Right lobe of liver (tissue), 4 donors: ENCODE results near the gene SLC44A5.

ENCODE experiments used
- POLR2A ChIP-seq: fragments of 450-650 bp; IDR thresholded peaks from one replicate; pipeline ENCODE4 v1.6.1; 2017; ENCODE audit warnings: antibody characterized with exemption, mild to moderate bottlenecking
- TF ChIP-seq, protein P1 (sequence below), 4 donors: fragments of 200-600 bp in 3 of 4; fragments of 450-650 bp in 1 of 4; IDR thresholded peaks; one replicate each; pipeline versions ENCODE4 v1.5.1 to v1.8.0; 2016 to 2022; ENCODE audit warnings: antibody characterized with exemption in 4 of 4, mild to moderate bottlenecking in 2 of 4
- donor health status: DM: no; HTN: no; CAD: no.
- donor health status: DM: no; HTN: no; CAD: no.
- donor health status: DM: no; HTN: yes; CAD: no.

DNA sequence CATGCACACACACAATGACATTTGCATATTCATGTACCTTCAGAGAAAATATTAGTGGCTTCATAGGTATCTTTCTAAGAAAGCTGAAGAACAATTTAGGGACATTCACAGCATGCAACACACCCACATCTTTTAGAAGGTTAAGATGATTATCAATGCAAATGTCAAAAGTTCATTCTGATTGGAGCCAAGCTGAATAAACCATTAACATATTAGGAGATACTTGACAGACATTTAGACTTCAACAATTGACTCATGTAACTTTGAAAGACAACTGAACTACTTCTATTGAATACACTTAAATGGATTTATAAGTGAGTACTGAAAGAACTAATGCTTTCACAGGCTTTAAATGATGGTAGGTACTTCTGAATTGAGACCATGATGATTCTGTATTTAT is 365.7 kb downstream of the SLC44A5 start:
- TF ChIP-seq, protein P1, sequence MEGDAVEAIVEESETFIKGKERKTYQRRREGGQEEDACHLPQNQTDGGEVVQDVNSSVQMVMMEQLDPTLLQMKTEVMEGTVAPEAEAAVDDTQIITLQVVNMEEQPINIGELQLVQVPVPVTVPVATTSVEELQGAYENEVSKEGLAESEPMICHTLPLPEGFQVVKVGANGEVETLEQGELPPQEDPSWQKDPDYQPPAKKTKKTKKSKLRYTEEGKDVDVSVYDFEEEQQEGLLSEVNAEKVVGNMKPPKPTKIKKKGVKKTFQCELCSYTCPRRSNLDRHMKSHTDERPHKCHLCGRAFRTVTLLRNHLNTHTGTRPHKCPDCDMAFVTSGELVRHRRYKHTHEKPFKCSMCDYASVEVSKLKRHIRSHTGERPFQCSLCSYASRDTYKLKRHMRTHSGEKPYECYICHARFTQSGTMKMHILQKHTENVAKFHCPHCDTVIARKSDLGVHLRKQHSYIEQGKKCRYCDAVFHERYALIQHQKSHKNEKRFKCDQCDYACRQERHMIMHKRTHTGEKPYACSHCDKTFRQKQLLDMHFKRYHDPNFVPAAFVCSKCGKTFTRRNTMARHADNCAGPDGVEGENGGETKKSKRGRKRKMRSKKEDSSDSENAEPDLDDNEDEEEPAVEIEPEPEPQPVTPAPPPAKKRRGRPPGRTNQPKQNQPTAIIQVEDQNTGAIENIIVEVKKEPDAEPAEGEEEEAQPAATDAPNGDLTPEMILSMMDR (IDR thresholded peaks at IDR 0.05): no peak
- no peak for TF ChIP-seq POLR2A
